ENCODE data around the gene TBX21.

DNA sequence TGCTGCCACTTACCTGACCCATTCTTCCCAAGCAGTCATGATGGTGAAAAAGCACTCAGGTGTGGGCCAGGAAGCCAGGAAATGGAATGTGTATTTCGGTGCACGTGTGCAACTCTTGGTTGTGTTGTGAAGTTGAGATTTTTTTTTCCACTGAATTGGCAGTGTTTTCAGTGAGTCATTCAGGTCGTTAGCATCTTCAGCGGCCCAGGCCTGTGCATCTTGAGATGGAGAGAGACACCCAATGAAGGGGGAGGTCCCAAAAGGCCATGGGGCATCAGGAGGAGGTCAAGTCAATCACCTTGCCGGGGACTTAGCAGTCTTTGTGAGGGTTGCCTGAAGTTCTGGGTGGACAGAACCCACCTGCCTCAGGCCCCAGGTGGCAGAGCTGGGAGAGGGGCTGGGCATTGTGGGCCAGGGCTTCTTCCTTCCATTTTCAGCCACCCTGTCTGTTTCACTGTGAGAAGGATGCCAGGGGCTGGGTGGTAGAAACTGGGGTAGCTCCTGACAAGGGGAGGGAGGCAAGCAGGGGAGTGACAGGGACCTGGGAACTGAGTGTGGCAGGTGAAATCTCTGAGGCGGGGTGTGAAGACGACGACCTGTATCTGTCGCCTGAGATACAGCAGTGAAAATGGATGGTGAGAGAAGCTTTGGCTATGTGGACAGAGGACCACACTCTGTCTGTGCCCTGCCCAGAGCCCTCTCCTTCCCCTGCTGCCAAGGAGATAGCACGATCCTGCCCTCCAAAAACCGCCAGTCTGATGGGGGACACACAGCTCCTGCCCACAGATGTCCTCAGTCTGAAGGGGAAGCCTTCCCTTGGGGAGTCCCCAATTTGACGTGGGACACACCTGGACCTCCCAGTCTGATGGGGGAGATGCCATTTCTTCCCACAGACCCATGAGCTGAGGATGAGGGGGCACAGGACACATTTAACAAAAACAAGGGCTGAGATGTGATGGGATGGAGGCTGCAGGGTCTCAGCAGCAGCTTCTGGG is 27.2 kb upstream of the TBX21 start:
- TF ChIP-seq, protein P1, sequence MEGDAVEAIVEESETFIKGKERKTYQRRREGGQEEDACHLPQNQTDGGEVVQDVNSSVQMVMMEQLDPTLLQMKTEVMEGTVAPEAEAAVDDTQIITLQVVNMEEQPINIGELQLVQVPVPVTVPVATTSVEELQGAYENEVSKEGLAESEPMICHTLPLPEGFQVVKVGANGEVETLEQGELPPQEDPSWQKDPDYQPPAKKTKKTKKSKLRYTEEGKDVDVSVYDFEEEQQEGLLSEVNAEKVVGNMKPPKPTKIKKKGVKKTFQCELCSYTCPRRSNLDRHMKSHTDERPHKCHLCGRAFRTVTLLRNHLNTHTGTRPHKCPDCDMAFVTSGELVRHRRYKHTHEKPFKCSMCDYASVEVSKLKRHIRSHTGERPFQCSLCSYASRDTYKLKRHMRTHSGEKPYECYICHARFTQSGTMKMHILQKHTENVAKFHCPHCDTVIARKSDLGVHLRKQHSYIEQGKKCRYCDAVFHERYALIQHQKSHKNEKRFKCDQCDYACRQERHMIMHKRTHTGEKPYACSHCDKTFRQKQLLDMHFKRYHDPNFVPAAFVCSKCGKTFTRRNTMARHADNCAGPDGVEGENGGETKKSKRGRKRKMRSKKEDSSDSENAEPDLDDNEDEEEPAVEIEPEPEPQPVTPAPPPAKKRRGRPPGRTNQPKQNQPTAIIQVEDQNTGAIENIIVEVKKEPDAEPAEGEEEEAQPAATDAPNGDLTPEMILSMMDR (IDR thresholded peaks at IDR 0.05), result no peak
- no peak for TF ChIP-seq POLR2A (IDR thresholded peaks at IDR 0.05)
